Activated CD4-positive, CD25-positive, alpha-beta regulatory T cell treated with anti-CD3 and anti-CD28 coated beads, Interleukin-2, amount 50 U/mL, for 16 hours (primary cell): ENCODE data around the gene MIEF1.

ENCODE experiments used
- DNase-seq: peaks from one replicate; pipeline ENCODE4 v3.0.0-alpha.2; 2020; ENCODE audit warnings: low read depth, low spot score

The MIEF1 gene

GRCh38 chr22:39528080-39528661 lies 26.1 kb downstream of the MIEF1 start:
- DNase-seq = no peak

- peak; percentile 81 for DNase-seq
Measured at GRCh38 chr22:39528681-39529486, 26.8 kb downstream of the MIEF1 start.

- no peak for DNase-seq
Measured at GRCh38 chr22:39529487-39529851, 27.4 kb downstream of the MIEF1 start.

- no peak for DNase-seq
Measured at GRCh38 chr22:39530116-39530515, 28.0 kb downstream of the MIEF1 start.

GRCh38 chr22:39530692-39531331 lies 28.7 kb downstream of the MIEF1 start:
- no peak for DNase-seq

GRCh38 chr22:39532215-39533073 lies 30.4 kb downstream of the MIEF1 start, which contains the start of gene RPS19BP1:
Gene RPS19BP1 (minus strand): TSS chr22:39532748. CDS start chr22:39532738, 10 bp downstream.
- peak; percentile 99 for DNase-seq

- no peak for DNase-seq
Measured at GRCh38 chr22:39534092-39534506, 32.0 kb downstream of the MIEF1 start.

- DNase-seq = peak; percentile 69
Measured at GRCh38 chr22:39534591-39535356, 32.7 kb downstream of the MIEF1 start.

GRCh38 chr22:39535357-39535725 lies 33.3 kb downstream of the MIEF1 start:
- no peak for DNase-seq

GRCh38 chr22:39535831-39536449 lies 33.9 kb downstream of the MIEF1 start:
- no peak for DNase-seq

- DNase-seq = no peak
Measured at GRCh38 chr22:39536711-39537110, 34.6 kb downstream of the MIEF1 start.

GRCh38 chr22:39537975-39538374 lies 35.9 kb downstream of the MIEF1 start:
- no peak for DNase-seq

- DNase-seq = no peak
Measured at GRCh38 chr22:39543095-39543494, 41.0 kb downstream of the MIEF1 start.

GRCh38 chr22:39545386-39546365 lies 43.6 kb downstream of the MIEF1 start:
- peak; percentile 36 for DNase-seq

- DNase-seq = no peak
Measured at GRCh38 chr22:39546889-39547586, 44.9 kb downstream of the MIEF1 start.

- no peak for DNase-seq
Measured at GRCh38 chr22:39547587-39547947, 45.5 kb downstream of the MIEF1 start.

- DNase-seq = no peak
Measured at GRCh38 chr22:39553429-39553828, 51.3 kb downstream of the MIEF1 start.

GRCh38 chr22:39554151-39554550 lies 52.1 kb downstream of the MIEF1 start:
- no peak for DNase-seq
